ENCODE results near the gene FNDC5. TPM values are rescaled to one million over a fixed set of nuclear protein-coding genes. Genes with fewer than 3 reads are reported as not detected.

FNDC5 gene
- total and polyA plus RNA-seq, 2 of the 13 experiments (the other 11 are each of a cell fraction or from before 2014, with no cell fraction given), result 1.4 to 3.1 TPM

DNA sequence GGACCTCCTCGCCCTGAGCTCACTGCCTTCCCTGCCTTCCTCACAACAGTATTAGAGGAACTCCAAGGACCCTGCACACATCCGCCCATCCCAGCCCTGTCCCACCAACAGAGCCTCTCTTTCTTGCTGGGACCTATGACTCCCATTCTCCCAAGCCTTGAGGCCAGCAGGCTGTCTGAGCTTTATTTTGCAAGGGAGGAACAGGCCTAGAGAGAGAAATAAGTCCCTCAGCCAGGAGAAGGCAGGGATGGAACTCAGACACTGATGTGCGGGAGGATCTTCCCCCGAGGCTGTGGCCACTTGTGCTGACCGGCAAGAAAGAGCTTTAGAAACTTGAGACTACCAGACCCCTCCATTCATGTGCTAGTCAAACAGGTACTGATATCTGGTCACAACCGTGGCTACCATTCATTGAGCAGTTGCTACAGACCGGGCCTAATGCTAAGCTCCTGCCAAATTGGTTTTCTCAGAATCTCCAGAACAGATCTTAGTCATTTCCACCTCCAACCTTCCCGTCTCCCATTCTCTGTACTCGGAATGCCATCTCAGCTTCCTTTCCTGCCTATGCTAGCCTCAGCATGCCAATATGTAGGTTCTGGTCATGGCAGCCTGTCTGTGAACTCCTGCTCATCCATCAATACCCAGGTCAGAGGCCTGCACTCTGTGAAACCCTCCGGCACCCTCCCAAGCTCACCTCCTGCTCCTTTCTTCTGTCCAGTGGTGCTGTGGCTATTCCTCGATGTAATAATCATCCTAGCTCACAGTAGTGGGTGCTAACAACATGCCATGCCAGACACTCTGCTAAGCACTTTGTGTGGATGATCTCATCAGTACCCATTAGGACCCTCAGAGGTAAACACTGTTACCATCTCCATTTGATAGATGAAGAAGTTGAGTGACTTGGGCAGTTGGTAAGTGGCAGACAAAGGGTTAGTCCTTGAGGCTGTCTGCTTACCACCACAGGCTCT, 26.7 kb upstream of the FNDC5 start:
- no peaks in the 10 kb centered on the region for H3K36me3 ChIP-seq (replicated peaks in 1 of 2; ENCODE audit: control insufficient read depth in 1 of 2, insufficient read depth in 2 of 2, low read length in 2 of 2)
- TF ChIP-seq, protein P1, sequence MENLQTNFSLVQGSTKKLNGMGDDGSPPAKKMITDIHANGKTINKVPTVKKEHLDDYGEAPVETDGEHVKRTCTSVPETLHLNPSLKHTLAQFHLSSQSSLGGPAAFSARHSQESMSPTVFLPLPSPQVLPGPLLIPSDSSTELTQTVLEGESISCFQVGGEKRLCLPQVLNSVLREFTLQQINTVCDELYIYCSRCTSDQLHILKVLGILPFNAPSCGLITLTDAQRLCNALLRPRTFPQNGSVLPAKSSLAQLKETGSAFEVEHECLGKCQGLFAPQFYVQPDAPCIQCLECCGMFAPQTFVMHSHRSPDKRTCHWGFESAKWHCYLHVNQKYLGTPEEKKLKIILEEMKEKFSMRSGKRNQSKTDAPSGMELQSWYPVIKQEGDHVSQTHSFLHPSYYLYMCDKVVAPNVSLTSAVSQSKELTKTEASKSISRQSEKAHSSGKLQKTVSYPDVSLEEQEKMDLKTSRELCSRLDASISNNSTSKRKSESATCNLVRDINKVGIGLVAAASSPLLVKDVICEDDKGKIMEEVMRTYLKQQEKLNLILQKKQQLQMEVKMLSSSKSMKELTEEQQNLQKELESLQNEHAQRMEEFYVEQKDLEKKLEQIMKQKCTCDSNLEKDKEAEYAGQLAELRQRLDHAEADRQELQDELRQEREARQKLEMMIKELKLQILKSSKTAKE (CRISPR knock-in tag; IDR thresholded peaks at IDR 0.05; ENCODE audit: borderline replicate concordance), result no peak
- TF ChIP-seq PHF5A (CRISPR knock-in tag; IDR thresholded peaks at IDR 0.05; ENCODE audit: low read depth, unreplicated experiment) (no peak), RBFOX2 (IDR thresholded peaks at IDR 0.05; ENCODE audit: low read depth, low read length) (no peak), ZBTB7A (CRISPR knock-in tag; IDR thresholded peaks at IDR 0.05) (no peak), HNRNPL (IDR thresholded peaks at IDR 0.05; ENCODE audit: low read depth, low read length) (no peak), ZNF598 (CRISPR knock-in tag; IDR thresholded peaks at IDR 0.05; ENCODE audit: borderline replicate concordance) (no peak), SMAD1 (CRISPR knock-in tag; IDR thresholded peaks at IDR 0.05; ENCODE audit: borderline replicate concordance, low read depth) (no peak), TEAD3 (CRISPR knock-in tag; optimal IDR thresholded peaks at IDR 0.05; ENCODE audit: borderline replicate concordance) (no peak), FOXJ3 (CRISPR knock-in tag; IDR thresholded peaks at IDR 0.05; ENCODE audit: borderline replicate concordance) (no peak), SRSF4 (IDR thresholded peaks at IDR 0.05; ENCODE audit: low read depth, low read length, poor library complexity, severe bottlenecking) (no peak), NCOA1 (CRISPR knock-in tag; IDR thresholded peaks at IDR 0.05) (no peak), TRIM24 (CRISPR knock-in tag; IDR thresholded peaks at IDR 0.05) (no peak)
- TF ChIP-seq, protein P2, sequence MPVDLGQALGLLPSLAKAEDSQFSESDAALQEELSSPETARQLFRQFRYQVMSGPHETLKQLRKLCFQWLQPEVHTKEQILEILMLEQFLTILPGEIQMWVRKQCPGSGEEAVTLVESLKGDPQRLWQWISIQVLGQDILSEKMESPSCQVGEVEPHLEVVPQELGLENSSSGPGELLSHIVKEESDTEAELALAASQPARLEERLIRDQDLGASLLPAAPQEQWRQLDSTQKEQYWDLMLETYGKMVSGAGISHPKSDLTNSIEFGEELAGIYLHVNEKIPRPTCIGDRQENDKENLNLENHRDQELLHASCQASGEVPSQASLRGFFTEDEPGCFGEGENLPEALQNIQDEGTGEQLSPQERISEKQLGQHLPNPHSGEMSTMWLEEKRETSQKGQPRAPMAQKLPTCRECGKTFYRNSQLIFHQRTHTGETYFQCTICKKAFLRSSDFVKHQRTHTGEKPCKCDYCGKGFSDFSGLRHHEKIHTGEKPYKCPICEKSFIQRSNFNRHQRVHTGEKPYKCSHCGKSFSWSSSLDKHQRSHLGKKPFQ (CRISPR knock-in tag; IDR thresholded peaks at IDR 0.05; ENCODE audit: insufficient replicate concordance), result no peak
- TF ChIP-seq, protein P3, sequence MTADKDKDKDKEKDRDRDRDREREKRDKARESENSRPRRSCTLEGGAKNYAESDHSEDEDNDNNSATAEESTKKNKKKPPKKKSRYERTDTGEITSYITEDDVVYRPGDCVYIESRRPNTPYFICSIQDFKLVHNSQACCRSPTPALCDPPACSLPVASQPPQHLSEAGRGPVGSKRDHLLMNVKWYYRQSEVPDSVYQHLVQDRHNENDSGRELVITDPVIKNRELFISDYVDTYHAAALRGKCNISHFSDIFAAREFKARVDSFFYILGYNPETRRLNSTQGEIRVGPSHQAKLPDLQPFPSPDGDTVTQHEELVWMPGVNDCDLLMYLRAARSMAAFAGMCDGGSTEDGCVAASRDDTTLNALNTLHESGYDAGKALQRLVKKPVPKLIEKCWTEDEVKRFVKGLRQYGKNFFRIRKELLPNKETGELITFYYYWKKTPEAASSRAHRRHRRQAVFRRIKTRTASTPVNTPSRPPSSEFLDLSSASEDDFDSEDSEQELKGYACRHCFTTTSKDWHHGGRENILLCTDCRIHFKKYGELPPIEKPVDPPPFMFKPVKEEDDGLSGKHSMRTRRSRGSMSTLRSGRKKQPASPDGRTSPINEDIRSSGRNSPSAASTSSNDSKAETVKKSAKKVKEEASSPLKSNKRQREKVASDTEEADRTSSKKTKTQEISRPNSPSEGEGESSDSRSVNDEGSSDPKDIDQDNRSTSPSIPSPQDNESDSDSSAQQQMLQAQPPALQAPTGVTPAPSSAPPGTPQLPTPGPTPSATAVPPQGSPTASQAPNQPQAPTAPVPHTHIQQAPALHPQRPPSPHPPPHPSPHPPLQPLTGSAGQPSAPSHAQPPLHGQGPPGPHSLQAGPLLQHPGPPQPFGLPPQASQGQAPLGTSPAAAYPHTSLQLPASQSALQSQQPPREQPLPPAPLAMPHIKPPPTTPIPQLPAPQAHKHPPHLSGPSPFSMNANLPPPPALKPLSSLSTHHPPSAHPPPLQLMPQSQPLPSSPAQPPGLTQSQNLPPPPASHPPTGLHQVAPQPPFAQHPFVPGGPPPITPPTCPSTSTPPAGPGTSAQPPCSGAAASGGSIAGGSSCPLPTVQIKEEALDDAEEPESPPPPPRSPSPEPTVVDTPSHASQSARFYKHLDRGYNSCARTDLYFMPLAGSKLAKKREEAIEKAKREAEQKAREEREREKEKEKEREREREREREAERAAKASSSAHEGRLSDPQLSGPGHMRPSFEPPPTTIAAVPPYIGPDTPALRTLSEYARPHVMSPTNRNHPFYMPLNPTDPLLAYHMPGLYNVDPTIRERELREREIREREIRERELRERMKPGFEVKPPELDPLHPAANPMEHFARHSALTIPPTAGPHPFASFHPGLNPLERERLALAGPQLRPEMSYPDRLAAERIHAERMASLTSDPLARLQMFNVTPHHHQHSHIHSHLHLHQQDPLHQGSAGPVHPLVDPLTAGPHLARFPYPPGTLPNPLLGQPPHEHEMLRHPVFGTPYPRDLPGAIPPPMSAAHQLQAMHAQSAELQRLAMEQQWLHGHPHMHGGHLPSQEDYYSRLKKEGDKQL (CRISPR knock-in tag; IDR thresholded peaks at IDR 0.05; ENCODE audit: low read depth), result no peak
- FAIRE-seq (no peak), ATAC-seq (no peak), DNase-seq (ENCODE audit: low spot score) (no peak)
- 0 out of 2 replicates have a peak, but pooled peaks cover 2% of the 10 kb centered on the region for H4K20me1 ChIP-seq (ENCODE audit: insufficient read depth, low read length)
- in situ Hi-C loops (cut with HindIII; ENCODE audit: extremely low pct_ligation_motif_present, low pct_unique_long_range_greater_than_20kb) (no loop called here), intact Hi-C loops (cut with micrococcal nuclease; ENCODE audit: unreplicated experiment) (no loop called here)
- no peak overlapping the region for H3K9ac ChIP-seq (ENCODE audit: insufficient read depth, low read depth, low read length)
- no peaks in the 10 kb centered on the region for H3K4me1 ChIP-seq (ENCODE audit: insufficient read depth, low read length)
- no TSS peak for BruUV-seq (replicated peaks)
- POLR2A ChIA-PET, result no interaction called here
- 19% methylated on average over 8 of the region's 11 CpGs for WGBS (ENCODE audit: low lambda C conversion rate)
- H3K79me2 ChIP-seq (ENCODE audit: insufficient read depth, low read length), result no peaks in the 10 kb centered on the region
- CTCF ChIA-PET (ENCODE audit: low intra/inter-chr PET ratio, low total read pairs), result no interaction called here
- no peak overlapping the region for H3K4me3 ChIP-seq (replicated peaks in 1 of 3; ENCODE audit: insufficient read depth in 1 of 3, low read depth in 2 of 3, low read length in 3 of 3)
- H2AFZ ChIP-seq (ENCODE audit: low read length), result no peak overlapping the region
- no peak overlapping the region for H3K27ac ChIP-seq (ENCODE audit: extremely low read length, insufficient read depth, low read length)
- H3K27me3 ChIP-seq (ENCODE audit: control insufficient read depth in 1 of 2, insufficient read depth in 2 of 2, low read length in 2 of 2), result peaks cover 15 to 62% of the 10 kb centered on the region in 2 experiments
- no peak overlapping the region for H3K4me2 ChIP-seq (ENCODE audit: low read depth, low read length)
- H3K9me3 ChIP-seq (ENCODE audit: low read length), result no peaks in the 10 kb centered on the region
